Mesothelial cell of epicardium (in vitro differentiated cells): ENCODE data around the gene TFF2. TPM values are rescaled to one million over a fixed set of nuclear protein-coding genes. Genes with fewer than 3 reads are reported as not detected.

ENCODE experiments used
- DNase-seq, 2 experiments: peaks; one replicate each; pipeline ENCODE4 v3.0.0; 2021; ENCODE audit warnings: low spot score in 2 of 2; ENCODE audit not compliant: unreplicated experiment in 2 of 2
- H3K27ac Mint-ChIP-seq: 2 replicates; pipeline ENCODE4 v1.8.0; 2021; ENCODE audit warnings: mixed read lengths
- H3K27me3 Mint-ChIP-seq: 2 replicates; pipeline ENCODE4 v1.8.0; 2021; ENCODE audit warnings: low read depth, mixed read lengths
- H3K36me3 Mint-ChIP-seq: 2 replicates; pipeline ENCODE4 v1.8.0; 2021; ENCODE audit warnings: mixed read lengths
- H3K4me1 Mint-ChIP-seq: 2 replicates; pipeline ENCODE4 v1.8.0; 2021; ENCODE audit warnings: mixed read lengths
- H3K4me3 Mint-ChIP-seq: 2 replicates; pipeline ENCODE4 v1.8.0; 2021; ENCODE audit warnings: mild to moderate bottlenecking, moderate library complexity, mixed read lengths
- H3K9me3 Mint-ChIP-seq: 2 replicates; pipeline ENCODE4 v1.8.0; 2021; ENCODE audit warnings: mixed read lengths
- total RNA-seq: library from RNA; stranded (reverse); gene quantifications from 3 replicates; pipeline ENCODE4 v1.2.1, GENCODE V29; 2021
- TF ChIP-seq, protein P1 (sequence below): fragments of 200-600 bp; sonication (generic); IDR thresholded peaks from one replicate; pipeline ENCODE4 v1.5.0; 2021; ENCODE audit warnings: antibody characterized with exemption; ENCODE audit not compliant: unreplicated experiment

The TFF2 gene
- total RNA-seq, 1 donor from 2014 or later = not detected

DNA sequence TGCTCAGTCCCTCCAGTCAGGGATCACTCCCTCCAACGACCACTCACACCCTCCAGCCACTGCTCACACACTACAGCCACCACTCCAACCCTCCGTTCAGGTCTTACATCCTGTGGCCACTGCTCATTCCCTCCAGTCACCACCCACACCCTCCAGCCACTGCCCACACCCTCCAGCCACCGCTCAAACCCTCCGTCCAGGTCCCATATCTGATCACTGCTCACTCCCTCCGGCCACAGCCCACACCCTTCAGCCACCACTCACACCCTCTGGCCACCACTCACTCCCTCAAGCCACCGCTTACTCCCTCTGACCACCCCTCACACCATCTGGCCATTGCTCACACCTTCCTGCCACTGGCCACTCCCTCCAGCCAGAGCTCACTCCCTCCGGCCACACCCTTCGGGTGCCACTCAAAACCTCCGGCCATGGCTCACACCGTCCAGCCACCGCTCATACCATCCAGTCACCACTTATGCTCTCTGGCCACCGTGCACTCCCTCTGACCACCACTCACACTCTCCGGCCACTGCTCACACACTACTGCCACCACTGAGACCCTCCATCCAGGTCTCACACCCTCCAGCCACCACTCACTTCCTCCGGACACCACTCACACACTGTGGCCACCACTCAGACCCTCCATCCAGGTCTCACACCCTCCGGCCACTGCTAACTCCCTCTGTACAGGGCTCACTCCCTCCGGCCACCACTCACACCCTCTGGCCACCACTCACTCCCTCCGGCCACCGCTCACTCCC lies 20.3 kb upstream of the TFF2 start:
- Mint-ChIP-seq H3K27ac (peak overlapping the region; percentile 31), H3K36me3 (no peaks in the 10 kb centered on the region), H3K9me3 (no peaks in the 10 kb centered on the region), H3K4me3 (no peak overlapping the region), H3K27me3 (peaks cover 27% of the 10 kb centered on the region), H3K4me1 (peaks cover 8% of the 10 kb centered on the region)
- TF ChIP-seq, protein P1, sequence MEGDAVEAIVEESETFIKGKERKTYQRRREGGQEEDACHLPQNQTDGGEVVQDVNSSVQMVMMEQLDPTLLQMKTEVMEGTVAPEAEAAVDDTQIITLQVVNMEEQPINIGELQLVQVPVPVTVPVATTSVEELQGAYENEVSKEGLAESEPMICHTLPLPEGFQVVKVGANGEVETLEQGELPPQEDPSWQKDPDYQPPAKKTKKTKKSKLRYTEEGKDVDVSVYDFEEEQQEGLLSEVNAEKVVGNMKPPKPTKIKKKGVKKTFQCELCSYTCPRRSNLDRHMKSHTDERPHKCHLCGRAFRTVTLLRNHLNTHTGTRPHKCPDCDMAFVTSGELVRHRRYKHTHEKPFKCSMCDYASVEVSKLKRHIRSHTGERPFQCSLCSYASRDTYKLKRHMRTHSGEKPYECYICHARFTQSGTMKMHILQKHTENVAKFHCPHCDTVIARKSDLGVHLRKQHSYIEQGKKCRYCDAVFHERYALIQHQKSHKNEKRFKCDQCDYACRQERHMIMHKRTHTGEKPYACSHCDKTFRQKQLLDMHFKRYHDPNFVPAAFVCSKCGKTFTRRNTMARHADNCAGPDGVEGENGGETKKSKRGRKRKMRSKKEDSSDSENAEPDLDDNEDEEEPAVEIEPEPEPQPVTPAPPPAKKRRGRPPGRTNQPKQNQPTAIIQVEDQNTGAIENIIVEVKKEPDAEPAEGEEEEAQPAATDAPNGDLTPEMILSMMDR = no peak
- no peak for DNase-seq

DNA sequence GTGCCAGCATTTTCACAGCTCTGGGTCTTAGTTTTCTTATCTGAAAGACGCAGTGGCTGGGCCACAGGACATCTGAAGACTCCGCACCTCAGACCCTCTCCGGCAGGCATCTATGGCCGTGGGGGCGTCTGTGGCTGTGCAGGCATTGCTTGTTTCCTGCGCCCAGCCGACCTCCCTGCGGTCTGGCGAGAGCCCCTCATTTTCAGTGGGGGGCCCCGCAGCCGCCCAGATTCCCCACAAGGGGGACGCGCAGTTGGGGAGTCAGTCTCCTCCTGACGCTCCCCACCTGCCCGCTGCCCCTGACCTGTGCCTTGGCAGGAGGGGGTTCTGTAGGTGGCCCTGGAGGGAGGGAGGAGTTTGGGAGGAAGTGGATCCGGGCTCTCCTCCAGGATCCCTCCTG lies 19.0 kb upstream of the TFF2 start:
- Mint-ChIP-seq H3K4me1 (peaks cover 8% of the 10 kb centered on the region), H3K4me3 (no peak overlapping the region), H3K27me3 (peaks cover 18% of the 10 kb centered on the region), H3K27ac (no peak overlapping the region), H3K36me3 (no peaks in the 10 kb centered on the region), H3K9me3 (no peaks in the 10 kb centered on the region)
- DNase-seq = no peak
- TF ChIP-seq, protein P1 = no peak

GRCh38 chr21:42367367-42368165 lies 16.8 kb upstream of the TFF2 start:
- Mint-ChIP-seq H3K4me3 (no peak overlapping the region), H3K27me3 (peaks cover 14% of the 10 kb centered on the region), H3K27ac (no peak overlapping the region), H3K4me1 (peaks cover 8% of the 10 kb centered on the region), H3K36me3 (no peaks in the 10 kb centered on the region), H3K9me3 (no peaks in the 10 kb centered on the region)
- TF ChIP-seq, protein P1 = no peak
- no peak for DNase-seq

GRCh38 chr21:42366292-42367010 lies 15.7 kb upstream of the TFF2 start, which contains the start of gene TFF1:
Gene TFF1, minus strand, starts transcription at chr21:42366535. Its CDS starts 40 bp downstream, at chr21:42366495.
- H3K27ac Mint-ChIP-seq = no peak within 1 kb of the TSS
- H3K4me3 Mint-ChIP-seq = no peak within 1 kb of the TSS
- H3K4me1 Mint-ChIP-seq = peaks cover 8% of the 10 kb centered on the region

GRCh38 chr21:42365770-42366169 lies 15.0 kb upstream of the TFF2 start:
- TF ChIP-seq, protein P1 = no peak
- Mint-ChIP-seq H3K9me3 (no peaks in the 10 kb centered on the region), H3K4me3 (no peak overlapping the region), H3K27ac (no peak overlapping the region), H3K36me3 (no peaks in the 10 kb centered on the region), H3K4me1 (peaks cover 8% of the 10 kb centered on the region), H3K27me3 (peaks cover 14% of the 10 kb centered on the region)
- no peak for DNase-seq

More at GRCh38 chr21:42366292-42367010, 15.7 kb upstream of the TFF2 start, which contains the start of gene TFF1:
- DNase-seq = no peak
- Mint-ChIP-seq H3K27me3 (peaks cover 18% of the 10 kb centered on the region), H3K36me3 (no peaks in the 10 kb centered on the region), H3K9me3 (no peaks in the 10 kb centered on the region)
- TF ChIP-seq, protein P1 = no peak
